GM18502 (cell line): ENCODE measurements around the gene SMLR1.
"Not testable (repeated sequence)": the region's sequence is repeated elsewhere in the genome, so short reads cannot be mapped to it uniquely, and the experiment has no call there.

Experiments used
- ATAC-seq: cut with Tn5 transposase; IDR thresholded peaks from one replicate; pipeline ENCODE4 v1.9.1; 2021; ENCODE audit warnings: mild to moderate bottlenecking; ENCODE audit not compliant: unreplicated experiment, poor library complexity

SMLR1 gene

GRCh38 chr6:130827247-130828149 lies at the start of gene SMLR1:
TSS of gene SMLR1 (plus strand) at chr6:130827406. CDS start at chr6:130827414, 8 bp downstream.
- ATAC-seq = no peak

- no peak for ATAC-seq
Observed at GRCh38 chr6:130778946-130779657, 48.1 kb upstream of the SMLR1 start.

DNA sequence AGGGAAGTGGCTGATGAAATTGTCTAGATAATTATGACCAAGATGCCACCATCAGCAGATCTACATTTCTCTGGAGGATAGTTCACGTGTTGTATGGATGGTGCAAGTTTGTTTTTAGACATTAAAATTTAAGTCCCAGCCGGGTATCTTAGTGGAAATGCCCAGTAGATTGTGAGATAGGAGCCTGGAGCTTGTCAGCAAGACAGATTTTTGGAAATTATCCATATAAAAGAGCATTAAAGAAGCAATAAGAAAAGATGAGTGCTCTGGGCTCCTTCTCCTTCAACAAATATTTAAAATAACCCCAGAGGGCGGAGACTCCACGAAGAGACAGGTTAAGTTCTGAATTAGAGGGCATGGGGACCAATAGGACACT lies 47.6 kb upstream of the SMLR1 start:
- no peak for ATAC-seq

- ATAC-seq = no peak
Observed at GRCh38 chr6:130780122-130780521, 47.1 kb upstream of the SMLR1 start.

DNA sequence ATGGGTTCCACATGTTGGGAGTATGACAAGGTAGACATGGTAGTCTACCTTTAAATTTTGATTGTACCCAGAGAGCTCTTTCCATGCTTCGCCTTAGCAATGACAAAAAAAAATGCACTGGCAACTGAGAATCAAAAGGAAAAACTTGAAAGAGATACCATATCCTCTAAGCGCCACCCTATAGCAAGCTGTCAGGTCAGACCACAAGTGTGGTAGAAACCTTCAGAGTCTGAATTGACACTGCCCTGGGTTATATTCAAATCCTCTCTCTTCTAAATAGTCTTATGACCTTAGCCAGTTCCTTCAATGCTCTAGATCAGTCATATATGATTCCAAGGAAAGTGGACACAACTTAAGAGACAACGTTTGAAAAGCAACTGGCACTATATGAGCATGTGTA lies 45.6 kb upstream of the SMLR1 start:
- ATAC-seq = no peak

DNA sequence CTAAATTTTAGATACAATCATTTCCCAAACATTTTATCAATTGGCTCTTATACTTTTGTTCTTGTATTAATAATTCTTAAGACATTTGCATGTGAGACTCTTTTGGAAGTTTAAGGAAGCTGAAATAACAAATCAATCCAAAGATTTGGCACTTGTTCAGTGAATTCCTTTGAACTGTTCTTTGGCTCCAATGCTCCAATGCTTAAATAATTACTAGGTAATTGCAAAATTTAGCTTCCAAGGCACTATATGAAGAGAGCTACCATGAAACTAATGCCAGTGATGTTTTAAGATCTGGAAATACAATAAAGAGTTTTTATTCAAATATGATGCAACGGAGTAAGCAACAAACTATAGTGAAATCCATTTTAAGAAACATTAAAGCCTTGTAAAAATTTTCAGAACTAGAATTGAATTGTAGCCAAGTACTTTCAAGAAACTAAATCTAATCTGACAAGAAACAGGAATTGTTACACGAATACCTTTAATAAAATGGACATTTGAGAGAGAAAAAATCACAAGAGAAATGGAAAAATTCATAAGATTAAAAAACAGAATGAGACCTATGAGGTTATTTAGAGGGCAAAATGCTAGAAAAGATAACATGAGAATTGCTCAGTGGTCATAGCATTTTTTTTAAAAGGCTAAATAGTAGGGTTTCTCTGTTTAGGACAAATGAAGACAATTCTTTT lies 43.6 kb upstream of the SMLR1 start:
- ATAC-seq = no peak

DNA sequence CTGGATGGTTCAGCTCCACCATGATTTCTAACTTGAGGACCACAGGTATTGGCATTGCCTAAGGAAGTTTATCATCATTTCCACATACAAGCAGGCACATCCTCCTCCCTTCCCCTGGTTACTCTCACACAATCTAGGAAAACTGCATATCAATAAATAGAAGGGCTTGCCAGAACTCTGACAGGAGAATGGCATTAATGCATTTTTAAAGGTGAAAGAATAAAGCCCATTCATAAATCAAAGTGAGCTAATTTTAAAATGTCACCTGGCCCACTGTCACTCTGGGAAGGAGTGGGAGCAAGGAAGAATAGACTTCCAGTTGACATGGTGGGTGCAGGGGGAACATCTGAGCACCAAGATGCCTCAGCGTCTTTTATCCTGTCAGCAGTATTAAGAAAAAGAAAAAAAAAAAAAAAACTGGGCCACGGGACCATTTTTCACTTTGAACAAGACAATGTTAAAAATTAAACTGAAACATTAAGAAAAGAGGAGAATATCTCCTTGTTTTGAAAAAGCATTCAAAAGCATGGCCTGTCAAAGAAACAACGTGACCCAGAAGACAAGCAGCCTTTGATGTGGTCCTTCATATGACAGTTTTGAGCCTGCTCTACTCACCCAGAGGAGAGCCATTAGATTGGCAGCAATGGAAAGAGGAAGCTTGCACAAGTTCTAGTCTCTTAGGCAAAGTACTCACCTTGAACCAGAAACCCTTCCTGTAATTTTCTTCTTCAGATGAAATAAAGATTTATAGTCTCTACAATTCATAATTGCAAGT lies 39.3 kb upstream of the SMLR1 start:
- ATAC-seq = no peak

GRCh38 chr6:130788954-130789353 lies 38.3 kb upstream of the SMLR1 start:
- no peak for ATAC-seq

GRCh38 chr6:130794010-130794697 lies 33.1 kb upstream of the SMLR1 start:
- ATAC-seq = no peak

DNA sequence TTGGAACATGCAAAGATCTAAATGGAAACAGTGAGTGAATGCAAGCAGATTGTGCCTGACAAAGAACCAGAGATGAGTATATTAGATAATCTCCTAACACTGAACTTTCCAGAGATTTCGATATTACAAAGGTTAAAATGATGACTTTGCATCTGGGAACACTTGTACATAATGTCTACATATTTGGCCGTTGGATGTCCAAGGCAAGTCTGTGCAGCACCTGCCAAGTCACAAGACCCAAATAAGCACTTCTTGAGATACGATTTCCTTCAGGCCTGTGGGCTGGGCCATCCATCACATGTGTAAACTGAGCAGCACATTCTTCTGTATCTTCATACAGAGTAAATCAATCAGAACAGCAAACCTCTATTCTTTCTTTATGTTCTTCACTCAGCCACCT lies 32.5 kb upstream of the SMLR1 start:
- ATAC-seq = no peak

- ATAC-seq = no peak
Observed at GRCh38 chr6:130796313-130796905, 30.8 kb upstream of the SMLR1 start.

DNA sequence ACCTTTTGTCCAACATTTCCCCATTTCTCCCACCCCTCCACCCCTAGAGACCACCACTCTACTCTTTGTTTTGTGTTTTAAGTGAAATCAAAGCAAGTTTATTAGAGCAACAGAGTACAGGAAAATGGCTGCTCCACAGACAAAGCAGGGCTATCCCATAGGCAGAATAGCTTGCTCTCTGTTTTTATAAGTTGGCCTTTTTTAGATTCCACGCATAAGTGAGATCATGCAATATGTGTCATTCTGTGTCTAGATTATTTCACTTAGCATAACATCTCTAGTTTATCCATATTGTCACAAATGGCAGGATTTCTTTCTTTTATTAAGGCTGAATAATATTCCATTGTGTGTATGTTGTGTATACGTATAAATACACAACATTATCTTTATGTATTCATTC lies 30.1 kb upstream of the SMLR1 start:
- no peak for ATAC-seq

GRCh38 chr6:130801368-130801767 lies 25.8 kb upstream of the SMLR1 start:
- not testable (repeated sequence) for ATAC-seq

- ATAC-seq = no peak
Observed at GRCh38 chr6:130810307-130811030, 16.7 kb upstream of the SMLR1 start.

DNA sequence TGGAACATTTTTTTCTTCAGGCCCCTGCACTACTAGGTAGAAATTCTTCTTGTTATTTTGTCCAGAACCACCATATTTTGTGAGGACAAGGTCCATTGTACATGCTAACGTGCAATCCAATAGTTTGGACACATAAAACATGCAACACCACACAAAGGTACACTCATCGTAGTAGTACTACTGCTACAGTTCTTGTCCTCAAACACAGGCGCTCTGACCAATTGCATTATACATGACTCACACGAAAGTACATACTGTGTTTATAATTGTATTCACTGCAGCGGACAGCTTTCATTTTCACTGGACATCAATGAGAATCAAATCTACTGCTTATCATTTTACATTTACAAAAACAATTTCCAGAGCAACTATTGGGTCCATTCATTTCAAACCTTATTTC lies 15.3 kb upstream of the SMLR1 start:
- no peak for ATAC-seq

GRCh38 chr6:130814506-130814905 lies 12.7 kb upstream of the SMLR1 start:
- ATAC-seq = no peak

- ATAC-seq = no peak
Observed at GRCh38 chr6:130815200-130816071, 11.8 kb upstream of the SMLR1 start.

GRCh38 chr6:130822736-130823135 lies 4.5 kb upstream of the SMLR1 start:
- ATAC-seq = no peak
